HepG2 (cell line): ENCODE measurements around the gene APOLD1. TPM values are rescaled to one million over a fixed set of nuclear protein-coding genes. Genes with fewer than 3 reads are reported as not detected.
A peak's percentile ranks its signal among the peaks of the same experiment; 100 is the strongest.

Experiments used
- BCL6 ChIP-seq: IDR thresholded peaks from 2 replicates; pipeline ENCODE4 v1.6.1; 2016; ENCODE audit warnings: missing genetic modification reagents, missing compliant biosample characterization
- FOSL2 ChIP-seq: sonication (generic); formaldehyde crosslinking; IDR thresholded peaks from 2 replicates; pipeline ENCODE4 v1.4.0; 2020; ENCODE audit warnings: missing genetic modification reagents
- HNF4A ChIP-seq: sonication (generic); formaldehyde crosslinking; IDR thresholded peaks from 2 replicates; pipeline ENCODE4 v1.4.0; 2020; ENCODE audit warnings: missing genetic modification reagents
- KLF16 ChIP-seq, 2 experiments: sonication (generic) in 1 of 2; formaldehyde crosslinking in 1 of 2; IDR thresholded peaks; 2 replicates each; pipeline versions ENCODE4 v1.6.1 to v1.8.0; 2016 to 2023; ENCODE audit warnings: missing genetic modification reagents in 2 of 2, missing compliant biosample characterization in 1 of 2
- MIER3 ChIP-seq: IDR thresholded peaks from 2 replicates; pipeline ENCODE4 v1.6.1; 2016; ENCODE audit warnings: missing compliant biosample characterization, borderline replicate concordance
- MYNN ChIP-seq: sonication (generic); formaldehyde crosslinking; IDR thresholded peaks from 2 replicates; pipeline ENCODE4 v1.4.0; 2020; ENCODE audit warnings: mild to moderate bottlenecking, low read depth, missing genetic modification reagents
- PAWR ChIP-seq: sonication (generic); formaldehyde crosslinking; IDR thresholded peaks from 2 replicates; pipeline ENCODE4 v1.4.0; 2020; ENCODE audit warnings: missing genetic modification reagents, mild to moderate bottlenecking, borderline replicate concordance
- PLRG1 ChIP-seq: fragments of 450-650 bp; conservative IDR thresholded peaks from 2 replicates; pipeline ENCODE4 v1.6.1; 2016
- SAP130 ChIP-seq: IDR thresholded peaks from 2 replicates; pipeline ENCODE4 v1.6.1; 2016; ENCODE audit warnings: low read depth
- SKIL ChIP-seq: sonication (generic); formaldehyde crosslinking; IDR thresholded peaks from 2 replicates; pipeline ENCODE4 v1.8.0; 2022; ENCODE audit warnings: missing genetic modification reagents, mild to moderate bottlenecking, moderate library complexity, borderline replicate concordance
- ZBTB14 ChIP-seq: sonication (generic); formaldehyde crosslinking; IDR thresholded peaks from 2 replicates; pipeline ENCODE4 v1.4.0; 2020; ENCODE audit warnings: missing genetic modification reagents
- ZBTB40 ChIP-seq, 2 experiments: fragments of 450-650 bp in 1 of 2; sonication (generic) in 1 of 2; formaldehyde crosslinking in 1 of 2; IDR thresholded peaks; 2 replicates each; pipeline versions ENCODE4 v1.6.1 to v1.8.0; 2016 to 2022; ENCODE audit warnings: antibody characterized with exemption in 1 of 2, mild to moderate bottlenecking in 1 of 2, missing genetic modification reagents in 1 of 2
- ZMYM3 ChIP-seq: sonication (generic); formaldehyde crosslinking; IDR thresholded peaks from 2 replicates; pipeline ENCODE4 v1.5.1; 2020; ENCODE audit warnings: mild to moderate bottlenecking, missing genetic modification reagents
- ZNF451 ChIP-seq: sonication (generic); formaldehyde crosslinking; IDR thresholded peaks from 2 replicates; pipeline ENCODE4 v1.5.0; 2020; ENCODE audit warnings: mild to moderate bottlenecking, missing genetic modification reagents
- ZNF75D ChIP-seq: sonication (generic); formaldehyde crosslinking; IDR thresholded peaks from 2 replicates; pipeline ENCODE4 v1.8.1; 2023; ENCODE audit warnings: missing genetic modification reagents, mild to moderate bottlenecking, borderline replicate concordance
- ZNF768 ChIP-seq: sonication (generic); formaldehyde crosslinking; IDR thresholded peaks from 2 replicates; pipeline ENCODE4 v1.4.0; 2020; ENCODE audit warnings: missing genetic modification reagents
- polyA plus RNA-seq, 8 experiments: library from polyadenylated mRNA; depleted of rRNA in 3 of 8; stranded (reverse) in 7 of 8; unstranded in 1 of 8; fragments of >200 nt; fragmentation: Illumina TruSeq in 4 of 8; extraction: Trizol in 4 of 8; gene quantifications; 2 replicates each; pipeline versions ENCODE4 v1.2.1 to v1.2.3, GENCODE V29; 2011 to 2016; ENCODE audit warnings: low read depth in 4 of 8, missing spikeins in 1 of 8, mixed read lengths in 1 of 8; ENCODE audit not compliant: insufficient read depth in 1 of 8
- total RNA-seq, 5 experiments: library from RNA; depleted of rRNA; stranded (reverse); fragments of >200 nt; fragmentation: Illumina TruSeq; extraction: Trizol; gene quantifications; 2 replicates each; pipeline ENCODE4 v1.2.3, GENCODE V29; 2016; ENCODE audit warnings: low read depth in 1 of 5

APOLD1 gene
- total and polyA plus RNA-seq, 2 of the 13 experiments (the other 11 are each of a cell fraction or from before 2014, with no cell fraction given) = 0.20 to 0.84 TPM

GRCh38 chr12:12813120-12814101, 28.0 kb downstream of the APOLD1 start, which contains the start of gene DDX47 (continued):
- TF ChIP-seq ZBTB40 (IDR thresholded peaks at IDR 0.05) (peak; percentile 15; the same call in 1 of the 2 replicates), ZBTB40 (CRISPR knock-in tag; IDR thresholded peaks at IDR 0.05) (peak; percentile 79), ZNF768 (CRISPR knock-in tag) (peak; percentile 48; the same call in 1 of the 2 replicates), PAWR (no peak), MIER3 (CRISPR knock-in tag) (peak; percentile 66; the same call in 1 of the 2 replicates), PLRG1 (no peak), MYNN (no peak), ZBTB14 (CRISPR knock-in tag) (no peak), BCL6 (0 out of 2 replicates have a peak, but pooled peaks have one; percentile 23), ZNF451 (CRISPR knock-in tag) (no peak), ZNF75D (no peak), HNF4A (CRISPR knock-in tag) (no peak), SKIL (no peak), ZMYM3 (CRISPR knock-in tag) (no peak), KLF16 (CRISPR knock-in tag; IDR thresholded peaks at IDR 0.05) (peak; percentile 28 to 42; a peak in 1 of 4 replicates), FOSL2 (CRISPR knock-in tag) (peak; percentile 23; the same call in 1 of the 2 replicates), SAP130 (CRISPR knock-in tag) (peak; percentile 87)
